Epithelial cell of esophagus (primary cell): ENCODE measurements around the gene SPIN1.

ENCODE experiments used
- DNase-seq: peaks from one replicate; pipeline ENCODE4 v3.0.0; 2010; ENCODE audit warnings: low read depth
- H3K4me3 ChIP-seq: 2 replicates; pipeline ENCODE4 v1.5.1; 2011; ENCODE audit warnings: mild to moderate bottlenecking, low read length, control low read depth
- CTCF ChIP-seq: IDR thresholded peaks from 2 replicates; pipeline ENCODE4 v1.5.1; 2011; ENCODE audit warnings: low read depth, mild to moderate bottlenecking, low read length, control low read depth, inconsistent platforms; ENCODE audit not compliant: insufficient read depth; ENCODE audit errors: missing control alignments

The SPIN1 gene

GRCh38 chr9:88443480-88444113, 55.4 kb downstream of the SPIN1 start:
- no peak for DNase-seq
- H3K4me3 ChIP-seq = no peak overlapping the region
- no peak for TF ChIP-seq CTCF

GRCh38 chr9:88446728-88447127, 58.5 kb downstream of the SPIN1 start:
- no peak for DNase-seq
- no peak for TF ChIP-seq CTCF
- H3K4me3 ChIP-seq = no peak overlapping the region

- no peak overlapping the region for H3K4me3 ChIP-seq
- no peak for DNase-seq
- no peak for TF ChIP-seq CTCF
Observed at GRCh38 chr9:88447431-88447830, 59.2 kb downstream of the SPIN1 start.

- H3K4me3 ChIP-seq = no peak overlapping the region
- no peak for TF ChIP-seq CTCF
- DNase-seq = no peak
Observed at GRCh38 chr9:88451160-88451559, 62.9 kb downstream of the SPIN1 start.

GRCh38 chr9:88458716-88459465, 70.6 kb downstream of the SPIN1 start:
- no peak for TF ChIP-seq CTCF
- no peak for DNase-seq
- H3K4me3 ChIP-seq = no peak overlapping the region

GRCh38 chr9:88460587-88461332, 72.5 kb downstream of the SPIN1 start:
- DNase-seq = peak; percentile 86
- no peak overlapping the region for H3K4me3 ChIP-seq
- no peak for TF ChIP-seq CTCF
